Measurements from ENCODE around the gene CRYM. TPM values are rescaled to one million over a fixed set of nuclear protein-coding genes. Genes with fewer than 3 reads are reported as not detected.

CRYM gene
- total RNA-seq, 2 experiments from 2014 or later, result not detected

- Histone ChIP-seq H3K4me3 (ENCODE audit: low read length) (no peak overlapping the region), H3K36me3 (ENCODE audit: insufficient read depth, low read length) (no peaks in the 10 kb centered on the region), H3K4me1 (ENCODE audit: insufficient read depth, low read length) (no peaks in the 10 kb centered on the region), H3K9me3 (ENCODE audit: control insufficient read depth in 1 of 2, insufficient read depth in 1 of 2, low read length in 2 of 2) (no peaks in the 10 kb centered on the region), H3K27ac (ENCODE audit: low read depth in 1 of 2, low read length in 2 of 2) (no peak overlapping the region), H3K27me3 (ENCODE audit: control insufficient read depth in 1 of 2, insufficient read depth in 2 of 2, low read length in 2 of 2) (peaks cover 4% of the 10 kb centered on the region in 2 experiments)
- no peaks in the 10 kb centered on the region for H3K9me3 Mint-ChIP-seq
- CTCF ChIA-PET, result no interaction called here
- no peaks in the 10 kb centered on the region for H3K4me1 Mint-ChIP-seq (ENCODE audit: low read depth)
- TF ChIP-seq, protein P1, sequence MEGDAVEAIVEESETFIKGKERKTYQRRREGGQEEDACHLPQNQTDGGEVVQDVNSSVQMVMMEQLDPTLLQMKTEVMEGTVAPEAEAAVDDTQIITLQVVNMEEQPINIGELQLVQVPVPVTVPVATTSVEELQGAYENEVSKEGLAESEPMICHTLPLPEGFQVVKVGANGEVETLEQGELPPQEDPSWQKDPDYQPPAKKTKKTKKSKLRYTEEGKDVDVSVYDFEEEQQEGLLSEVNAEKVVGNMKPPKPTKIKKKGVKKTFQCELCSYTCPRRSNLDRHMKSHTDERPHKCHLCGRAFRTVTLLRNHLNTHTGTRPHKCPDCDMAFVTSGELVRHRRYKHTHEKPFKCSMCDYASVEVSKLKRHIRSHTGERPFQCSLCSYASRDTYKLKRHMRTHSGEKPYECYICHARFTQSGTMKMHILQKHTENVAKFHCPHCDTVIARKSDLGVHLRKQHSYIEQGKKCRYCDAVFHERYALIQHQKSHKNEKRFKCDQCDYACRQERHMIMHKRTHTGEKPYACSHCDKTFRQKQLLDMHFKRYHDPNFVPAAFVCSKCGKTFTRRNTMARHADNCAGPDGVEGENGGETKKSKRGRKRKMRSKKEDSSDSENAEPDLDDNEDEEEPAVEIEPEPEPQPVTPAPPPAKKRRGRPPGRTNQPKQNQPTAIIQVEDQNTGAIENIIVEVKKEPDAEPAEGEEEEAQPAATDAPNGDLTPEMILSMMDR (IDR thresholded peaks at IDR 0.05), result no peak
- ATAC-seq (ENCODE audit: poor library complexity), result no peak
- no peak overlapping the region for H3K4me3 Mint-ChIP-seq
- no peaks in the 10 kb centered on the region for H3K36me3 Mint-ChIP-seq (ENCODE audit: low read depth)
- POLR2A ChIA-PET, result no interaction called here
- H3K27ac Mint-ChIP-seq, result no peak overlapping the region
- intact Hi-C loops (cut with DNase I, micrococcal nuclease), result no loop called here
- no peak for DNase-seq
- peaks cover 48% of the 10 kb centered on the region for H3K27me3 Mint-ChIP-seq
Observed at GRCh38 chr16:21233045-21233520, 45.0 kb downstream of the CRYM start.

GRCh38 chr16:21228361-21228872 is 49.7 kb downstream of the CRYM start:
- H3K9me3 Mint-ChIP-seq, result no peaks in the 10 kb centered on the region

DNA sequence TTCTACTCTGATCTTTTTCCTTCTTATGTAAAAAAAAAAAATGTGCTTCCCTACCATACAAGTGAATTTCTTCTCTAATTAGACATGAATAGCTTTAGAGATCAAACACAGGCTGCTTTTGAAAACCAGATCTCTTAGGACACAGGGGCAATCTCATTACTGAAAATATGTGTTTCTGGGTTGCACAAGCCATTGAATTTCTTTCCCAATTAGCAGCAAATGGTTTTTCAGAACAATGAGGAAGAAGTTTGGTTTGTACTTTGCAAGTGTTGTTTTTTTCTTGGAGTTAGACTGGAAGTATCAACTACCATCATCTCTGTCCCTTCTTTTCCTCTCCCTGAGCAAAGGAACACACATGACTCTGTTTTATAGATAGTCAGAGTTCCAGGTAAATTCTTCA is 50.2 kb downstream of the CRYM start:
- TF ChIP-seq, protein P1 (IDR thresholded peaks at IDR 0.05), result no peak
- Histone ChIP-seq H3K36me3 (ENCODE audit: insufficient read depth, low read length) (no peaks in the 10 kb centered on the region), H3K4me3 (ENCODE audit: low read length) (no peak overlapping the region), H3K4me1 (ENCODE audit: insufficient read depth, low read length) (no peaks in the 10 kb centered on the region), H3K9me3 (ENCODE audit: control insufficient read depth in 1 of 2, insufficient read depth in 1 of 2, low read length in 2 of 2) (no peaks in the 10 kb centered on the region), H3K27ac (ENCODE audit: low read depth in 1 of 2, low read length in 2 of 2) (no peak overlapping the region), H3K27me3 (ENCODE audit: control insufficient read depth in 1 of 2, insufficient read depth in 2 of 2, low read length in 2 of 2) (peaks cover 0 to 15% of the 10 kb centered on the region in 2 experiments)
- intact Hi-C loops (cut with DNase I, micrococcal nuclease), result no loop called here
- no peak overlapping the region for H3K27ac Mint-ChIP-seq
- H3K36me3 Mint-ChIP-seq (ENCODE audit: low read depth), result no peaks in the 10 kb centered on the region
- DNase-seq, result no peak
- ATAC-seq (ENCODE audit: poor library complexity), result no peak
- peaks cover 65% of the 10 kb centered on the region for H3K27me3 Mint-ChIP-seq
- no peak overlapping the region for H3K4me3 Mint-ChIP-seq
- ChIA-PET CTCF (no interaction called here), POLR2A (no interaction called here)
- no peaks in the 10 kb centered on the region for H3K4me1 Mint-ChIP-seq (ENCODE audit: low read depth)
- H3K9me3 Mint-ChIP-seq, result no peaks in the 10 kb centered on the region

More at GRCh38 chr16:21228361-21228872, 49.7 kb downstream of the CRYM start:
- ChIA-PET CTCF (no interaction called here), POLR2A (no interaction called here)
- H3K27ac Mint-ChIP-seq, result no peak overlapping the region
- H3K36me3 ChIP-seq (ENCODE audit: insufficient read depth, low read length), result no peaks in the 10 kb centered on the region
- H3K27me3 Mint-ChIP-seq, result peaks cover 65% of the 10 kb centered on the region
- H3K27ac ChIP-seq (ENCODE audit: low read depth in 1 of 2, low read length in 2 of 2), result no peak overlapping the region
- no peaks in the 10 kb centered on the region for H3K9me3 ChIP-seq (ENCODE audit: control insufficient read depth in 1 of 2, insufficient read depth in 1 of 2, low read length in 2 of 2)
- TF ChIP-seq, protein P1 (IDR thresholded peaks at IDR 0.05), result no peak
- intact Hi-C loops (cut with DNase I, micrococcal nuclease), result no loop called here
- no peaks in the 10 kb centered on the region for H3K4me1 ChIP-seq (ENCODE audit: insufficient read depth, low read length)
- ATAC-seq (ENCODE audit: poor library complexity), result no peak
- no peak for DNase-seq
- H3K4me3 Mint-ChIP-seq, result no peak overlapping the region
- H3K4me1 Mint-ChIP-seq (ENCODE audit: low read depth), result no peaks in the 10 kb centered on the region
- no peaks in the 10 kb centered on the region for H3K36me3 Mint-ChIP-seq (ENCODE audit: low read depth)
- peaks cover 0 to 15% of the 10 kb centered on the region in 2 experiments for H3K27me3 ChIP-seq (ENCODE audit: control insufficient read depth in 1 of 2, insufficient read depth in 2 of 2, low read length in 2 of 2)
- no peak overlapping the region for H3K4me3 ChIP-seq (ENCODE audit: low read length)

All from CD4-positive, alpha-beta T cell (primary cell).